OCI-LY3 (cell line): ENCODE measurements around the gene SHC3.

ENCODE experiments used
- EZH2phosphoT487 ChIP-seq: fragments of 200-600 bp; shearing (Covaris generic); IDR thresholded peaks from 2 replicates; pipeline ENCODE4 v1.6.1; 2018; ENCODE audit warnings: antibody characterized with exemption, mixed run types, low read depth
- TF ChIP-seq, protein P1 (sequence below): fragments of 200-600, 300-600 bp; sonication (generic); IDR thresholded peaks from 2 replicates; pipeline ENCODE4 v1.5.1; 2014; ENCODE audit warnings: antibody characterized with exemption, low read length, low read depth

GRCh38 chr9:89225587-89225986, 47.0 kb upstream of the SHC3 start:
- TF ChIP-seq, protein P1, sequence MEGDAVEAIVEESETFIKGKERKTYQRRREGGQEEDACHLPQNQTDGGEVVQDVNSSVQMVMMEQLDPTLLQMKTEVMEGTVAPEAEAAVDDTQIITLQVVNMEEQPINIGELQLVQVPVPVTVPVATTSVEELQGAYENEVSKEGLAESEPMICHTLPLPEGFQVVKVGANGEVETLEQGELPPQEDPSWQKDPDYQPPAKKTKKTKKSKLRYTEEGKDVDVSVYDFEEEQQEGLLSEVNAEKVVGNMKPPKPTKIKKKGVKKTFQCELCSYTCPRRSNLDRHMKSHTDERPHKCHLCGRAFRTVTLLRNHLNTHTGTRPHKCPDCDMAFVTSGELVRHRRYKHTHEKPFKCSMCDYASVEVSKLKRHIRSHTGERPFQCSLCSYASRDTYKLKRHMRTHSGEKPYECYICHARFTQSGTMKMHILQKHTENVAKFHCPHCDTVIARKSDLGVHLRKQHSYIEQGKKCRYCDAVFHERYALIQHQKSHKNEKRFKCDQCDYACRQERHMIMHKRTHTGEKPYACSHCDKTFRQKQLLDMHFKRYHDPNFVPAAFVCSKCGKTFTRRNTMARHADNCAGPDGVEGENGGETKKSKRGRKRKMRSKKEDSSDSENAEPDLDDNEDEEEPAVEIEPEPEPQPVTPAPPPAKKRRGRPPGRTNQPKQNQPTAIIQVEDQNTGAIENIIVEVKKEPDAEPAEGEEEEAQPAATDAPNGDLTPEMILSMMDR, result no peak
- TF ChIP-seq EZH2phosphoT487, result no peak
